A549 (cell line): ENCODE data around the gene GBGT1. TPM values are rescaled to one million over a fixed set of nuclear protein-coding genes. Genes with fewer than 3 reads are reported as not detected.

Experiments used
- ATAC-seq, 2 experiments: fragments of 200-7000 bp in 1 of 2; fragments of >200 bp in 1 of 2; cut with Nextera tagmentation in 1 of 2; cut with Tn5 transposase in 1 of 2; 3 replicates each; pipeline versions ENCODE4 v1.8.0 to v1.9.1; 2018 to 2020; ENCODE audit warnings: mild to moderate bottlenecking in 1 of 2, moderate library complexity in 1 of 2
- CTCF ChIA-PET: fragments of 300-600 bp; sonication (Branson Sonifier 250); formaldehyde crosslinking; extraction: SDS; loops from one replicate; lab custom pipeline; 2021; ENCODE audit warnings: antibody characterized with exemption, inconsistent platforms; lab: Yijun Ruan, JAX
- POLR2A ChIA-PET: fragments of 350-600 bp; formaldehyde crosslinking; extraction: SDS; loops from one replicate; lab custom pipeline; 2021; ENCODE audit warnings: antibody characterized with exemption, inconsistent platforms; lab: Yijun Ruan, JAX
- DNase-seq, 2 experiments: peaks; one replicate each; pipeline versions ENCODE4 v3.0.0 to v3.0.0-alpha.2; 2011 to 2016; ENCODE audit warnings: low read depth in 1 of 2, low spot score in 1 of 2
- FAIRE-seq: peaks from 2 replicates; lab custom pipeline; 2011; peaks lifted over from hg19 to GRCh38; lab: Jason Lieb, UNC
- H3K27ac ChIP-seq, 2 experiments: fragments of >200 bp; sonication (Bioruptor Twin); formaldehyde crosslinking; 3 replicates each; pipeline ENCODE4 v1.5.1; 2016 to 2017
- H3K4me1 ChIP-seq: fragments of >200 bp; sonication (Bioruptor Twin); formaldehyde crosslinking; 3 replicates; pipeline ENCODE4 v1.6.1; 2016
- H3K4me2 ChIP-seq: fragments of >200 bp; sonication (Bioruptor Twin); formaldehyde crosslinking; 3 replicates; pipeline ENCODE4 v1.6.1; 2016
- H3K4me3 ChIP-seq: fragments of >200 bp; sonication (Bioruptor Twin); formaldehyde crosslinking; 3 replicates; pipeline ENCODE4 v1.5.1; 2016
- H3K9me3 ChIP-seq: fragments of >200 bp; sonication (Bioruptor Twin); formaldehyde crosslinking; 3 replicates; pipeline ENCODE4 v1.6.1; 2016
- BHLHE40 ChIP-seq: IDR thresholded peaks from 2 replicates; pipeline ENCODE4 v1.6.1; 2012; ENCODE audit warnings: low read depth, low read length, inconsistent platforms
- CBX2 ChIP-seq: fragments of 200-600 bp; sonication (generic); IDR thresholded peaks from 2 replicates; pipeline ENCODE4 v1.6.1; 2016; ENCODE audit warnings: low read depth, mild to moderate bottlenecking, borderline replicate concordance
- CBX8 ChIP-seq: fragments of 200-600 bp; sonication (generic); IDR thresholded peaks from 2 replicates; pipeline ENCODE4 v1.6.1; 2016
- CHD2 ChIP-seq: fragments of 150-350 bp; IDR thresholded peaks from 2 replicates; pipeline ENCODE4 v1.6.1; 2014; ENCODE audit warnings: low read length; ENCODE audit not compliant: partially characterized antibody
- CHD4 ChIP-seq: fragments of 200-600 bp; sonication (generic); IDR thresholded peaks from 2 replicates; pipeline ENCODE4 v1.6.1; 2016; ENCODE audit warnings: antibody characterized with exemption, mild to moderate bottlenecking, borderline replicate concordance
- EHF ChIP-seq: fragments of 250-450 bp; sonication (Bioruptor Pico); IDR thresholded peaks from 2 replicates; pipeline ENCODE4 v1.5.0; 2020; ENCODE audit warnings: mild to moderate bottlenecking
- EHMT2 ChIP-seq: fragments of 200-600 bp; sonication (generic); IDR thresholded peaks from 2 replicates; pipeline ENCODE4 v1.6.1; 2016; ENCODE audit warnings: antibody characterized with exemption, low read depth, mild to moderate bottlenecking, moderate library complexity
- FOSB ChIP-seq: fragments of 250-450 bp; sonication (Bioruptor Pico); IDR thresholded peaks from 2 replicates; pipeline ENCODE4 v1.5.0; 2020; ENCODE audit warnings: mild to moderate bottlenecking, moderate library complexity
- FOSL2 ChIP-seq, 2 experiments: fragments of 450-650 bp in 1 of 2; fragments of >200 bp in 1 of 2; sonication (Bioruptor Twin) in 1 of 2; formaldehyde crosslinking; IDR thresholded peaks; 2 replicates each; pipeline versions ENCODE4 v1.5.0 to v1.6.1; 2016 to 2020; ENCODE audit warnings: mild to moderate bottlenecking in 1 of 2, moderate library complexity in 1 of 2
- FOXS1 ChIP-seq: fragments of 250-450 bp; sonication (Bioruptor Pico); IDR thresholded peaks from 2 replicates; pipeline ENCODE4 v1.5.0; 2020; ENCODE audit warnings: mild to moderate bottlenecking, moderate library complexity
- GATA3 ChIP-seq: IDR thresholded peaks from 2 replicates; pipeline ENCODE4 v1.6.1; 2012; ENCODE audit warnings: borderline replicate concordance
- HDAC2 ChIP-seq: fragments of 200-600 bp; sonication (generic); IDR thresholded peaks from 2 replicates; pipeline ENCODE4 v1.6.1; 2016
- HEYL ChIP-seq: fragments of 250-450 bp; sonication (Bioruptor Pico); IDR thresholded peaks from 2 replicates; pipeline ENCODE4 v1.8.0; 2021; ENCODE audit warnings: mild to moderate bottlenecking, moderate library complexity
- HOXA7 ChIP-seq: fragments of 250-450 bp; sonication (Bioruptor Pico); IDR thresholded peaks from 2 replicates; pipeline ENCODE4 v1.5.0; 2020; ENCODE audit warnings: mild to moderate bottlenecking, moderate library complexity
- HOXB13 ChIP-seq: fragments of 250-450 bp; sonication (Bioruptor Pico); IDR thresholded peaks from 2 replicates; pipeline ENCODE4 v1.5.0; 2020; ENCODE audit warnings: low read depth, mild to moderate bottlenecking, moderate library complexity
- JUN ChIP-seq, 2 experiments: fragments of >200 bp; sonication (Bioruptor Twin); formaldehyde crosslinking; IDR thresholded peaks; 2 replicates in 1 of 2; 3 replicates in 1 of 2; pipeline ENCODE4 v1.6.1; 2016 to 2017
- JUNB ChIP-seq: fragments of >200 bp; sonication (Bioruptor Twin); formaldehyde crosslinking; IDR thresholded peaks from 2 replicates; pipeline ENCODE4 v1.6.1; 2016
- KDM1A ChIP-seq: fragments of 200-600 bp; sonication (generic); IDR thresholded peaks from 2 replicates; pipeline ENCODE4 v1.6.1; 2016; ENCODE audit warnings: low read depth, mild to moderate bottlenecking
- KDM5A ChIP-seq: fragments of 200-600 bp; sonication (generic); IDR thresholded peaks from 2 replicates; pipeline ENCODE4 v1.6.1; 2016; ENCODE audit warnings: antibody characterized with exemption, mild to moderate bottlenecking
- MAFK ChIP-seq: fragments of 450-650 bp; IDR thresholded peaks from 2 replicates; pipeline ENCODE4 v1.6.1; 2014; ENCODE audit not compliant: partially characterized antibody
- MAZ ChIP-seq: fragments of 150-350 bp; IDR thresholded peaks from 2 replicates; pipeline ENCODE4 v1.6.1; 2014; ENCODE audit warnings: antibody characterized with exemption, low read depth, low read length, borderline replicate concordance
- MYC ChIP-seq: IDR thresholded peaks from 2 replicates; pipeline ENCODE4 v1.6.1; 2012; ENCODE audit warnings: mild to moderate bottlenecking, inconsistent platforms, low read length, improper control_type of control experiment, borderline replicate concordance
- NFE2L2 ChIP-seq: fragments of 150-350 bp; conservative IDR thresholded peaks from 2 replicates; pipeline ENCODE4 v1.6.1; 2014; ENCODE audit warnings: low read length
- NPAS2 ChIP-seq: fragments of 250-450 bp; sonication (Bioruptor Pico); IDR thresholded peaks from 2 replicates; pipeline ENCODE4 v1.8.0; 2022; ENCODE audit warnings: mild to moderate bottlenecking, moderate library complexity, borderline replicate concordance
- NR3C1 ChIP-seq: fragments of >200 bp; sonication (Bioruptor Twin); formaldehyde crosslinking; IDR thresholded peaks from 3 replicates; pipeline ENCODE4 v1.6.1; 2017
- PHF8 ChIP-seq: fragments of 200-600 bp; sonication (generic); IDR thresholded peaks from 2 replicates; pipeline ENCODE4 v1.6.1; 2016; ENCODE audit warnings: low read depth, mild to moderate bottlenecking, antibody characterized with exemption, moderate library complexity, borderline replicate concordance
- POLR2A ChIP-seq: IDR thresholded peaks from 2 replicates; pipeline ENCODE4 v1.6.1; 2012; ENCODE audit warnings: mild to moderate bottlenecking, low read length
- RARB ChIP-seq: fragments of 250-450 bp; sonication (Bioruptor Pico); IDR thresholded peaks from 2 replicates; pipeline ENCODE4 v1.8.0; 2021; ENCODE audit warnings: mild to moderate bottlenecking, moderate library complexity
- RFX5 ChIP-seq: fragments of 450-650 bp; IDR thresholded peaks from 2 replicates; pipeline ENCODE4 v1.7.1; 2014; ENCODE audit warnings: antibody characterized with exemption, mild to moderate bottlenecking, moderate library complexity
- TFCP2L1 ChIP-seq: fragments of 250-450 bp; sonication (Bioruptor Pico); IDR thresholded peaks from 2 replicates; pipeline ENCODE4 v1.5.0; 2021; ENCODE audit warnings: mild to moderate bottlenecking
- TP53 ChIP-seq: fragments of 250-450 bp; sonication (Bioruptor Pico); IDR thresholded peaks from 2 replicates; pipeline ENCODE4 v1.5.0; 2021; ENCODE audit warnings: mild to moderate bottlenecking, moderate library complexity
- ZSCAN20 ChIP-seq: fragments of 250-450 bp; sonication (Bioruptor Pico); IDR thresholded peaks from 2 replicates; pipeline ENCODE4 v1.8.0; 2022; ENCODE audit warnings: mild to moderate bottlenecking, moderate library complexity
- WGBS: methylation state at CpG from one replicate; pipeline ENCODE4 v1.1.6; 2017; ENCODE audit errors: missing lambda C conversion rate; 5-methylcytosine and 5-hydroxymethylcytosine counted together
- polyA plus RNA-seq, 4 experiments: library from polyadenylated mRNA; depleted of rRNA in 3 of 4; stranded (reverse); fragments of >200 nt; fragmentation: RNase III in 1 of 4; extraction: RNeasy Plus Mini Kit Qiagen cat#74134 plus additional on column Dnase treatment in 1 of 4; gene quantifications; 2 replicates in 3 of 4; 3 replicates in 1 of 4; pipeline ENCODE4 v1.2.3, GENCODE V29; 2011 to 2017
- TF ChIP-seq, protein P1 (sequence below): fragments of 150-350 bp; IDR thresholded peaks from 2 replicates; pipeline ENCODE4 v1.6.1; 2014; ENCODE audit warnings: low read depth, mild to moderate bottlenecking, low read length
- TF ChIP-seq, protein P2 (sequence below): IDR thresholded peaks from 2 replicates; pipeline ENCODE4 v1.6.1; 2012; ENCODE audit warnings: low read depth, borderline replicate concordance
- TF ChIP-seq, protein P3 (sequence below): IDR thresholded peaks from 2 replicates; pipeline ENCODE4 v1.6.1; 2012
- TF ChIP-seq, protein P4 (sequence below): fragments of 250-450 bp; sonication (Bioruptor Pico); IDR thresholded peaks from 2 replicates; pipeline ENCODE4 v1.5.0; 2020; ENCODE audit warnings: low read depth, mild to moderate bottlenecking, moderate library complexity
- TF ChIP-seq, protein P5 (sequence below): fragments of 250-450 bp; sonication (Bioruptor Pico); IDR thresholded peaks from 2 replicates; pipeline ENCODE4 v1.5.0; 2021; ENCODE audit warnings: mild to moderate bottlenecking, moderate library complexity, borderline replicate concordance

GBGT1 gene
- polyA plus RNA-seq, 2 of the 4 experiments (the other 2 are of a cell fraction) = 1.7 to 2.4 TPM

DNA sequence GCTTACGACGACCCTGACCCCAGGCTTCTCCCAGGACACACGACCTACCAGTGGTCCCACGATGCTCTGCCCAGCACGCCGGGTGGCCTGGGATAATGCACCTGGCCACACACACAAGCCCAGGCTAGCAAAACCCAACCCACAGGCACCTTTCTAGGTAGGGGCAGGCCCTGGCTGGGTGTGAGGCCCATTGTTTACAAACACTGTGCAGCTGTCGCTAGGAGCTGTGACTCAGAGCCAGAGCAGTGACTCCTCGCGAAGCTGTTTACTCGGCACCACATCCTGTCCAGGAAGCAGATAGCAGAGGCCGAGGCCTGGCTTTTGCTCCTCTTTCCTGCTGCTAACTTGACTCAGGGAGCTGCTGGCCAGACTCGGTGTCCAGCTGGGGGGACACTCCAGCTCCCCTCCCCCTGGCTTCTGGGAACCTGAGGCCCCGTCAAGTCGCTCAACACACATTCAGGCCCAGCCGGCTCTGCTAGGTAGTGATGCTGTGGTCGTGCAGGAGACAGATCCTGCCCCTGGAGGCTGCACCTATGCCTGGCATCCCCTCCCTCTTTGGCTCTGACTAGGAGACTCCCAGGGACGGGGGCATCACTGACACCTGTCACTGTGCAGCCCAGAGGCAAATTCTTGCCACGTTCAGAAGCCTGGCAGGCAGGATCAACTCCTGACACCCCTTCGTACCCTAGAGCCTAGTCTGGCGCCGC lies 29.9 kb downstream of the GBGT1 start:
- WGBS = 34% methylated on average over 14 of the region's 21 CpGs
- TF ChIP-seq, protein P1, sequence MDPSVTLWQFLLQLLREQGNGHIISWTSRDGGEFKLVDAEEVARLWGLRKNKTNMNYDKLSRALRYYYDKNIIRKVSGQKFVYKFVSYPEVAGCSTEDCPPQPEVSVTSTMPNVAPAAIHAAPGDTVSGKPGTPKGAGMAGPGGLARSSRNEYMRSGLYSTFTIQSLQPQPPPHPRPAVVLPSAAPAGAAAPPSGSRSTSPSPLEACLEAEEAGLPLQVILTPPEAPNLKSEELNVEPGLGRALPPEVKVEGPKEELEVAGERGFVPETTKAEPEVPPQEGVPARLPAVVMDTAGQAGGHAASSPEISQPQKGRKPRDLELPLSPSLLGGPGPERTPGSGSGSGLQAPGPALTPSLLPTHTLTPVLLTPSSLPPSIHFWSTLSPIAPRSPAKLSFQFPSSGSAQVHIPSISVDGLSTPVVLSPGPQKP = no peak
- no peak for TF ChIP-seq HOXB13 (CRISPR knock-in tag)
- no peak for TF ChIP-seq EHF (CRISPR knock-in tag)
- no peak for TF ChIP-seq RFX5
- no peak for TF ChIP-seq NPAS2 (CRISPR knock-in tag)
- TF ChIP-seq HDAC2 = no peak
- no peak for TF ChIP-seq PHF8
- TF ChIP-seq CHD2 = no peak
- no peak for TF ChIP-seq ZSCAN20 (CRISPR knock-in tag)
- TF ChIP-seq, protein P2, sequence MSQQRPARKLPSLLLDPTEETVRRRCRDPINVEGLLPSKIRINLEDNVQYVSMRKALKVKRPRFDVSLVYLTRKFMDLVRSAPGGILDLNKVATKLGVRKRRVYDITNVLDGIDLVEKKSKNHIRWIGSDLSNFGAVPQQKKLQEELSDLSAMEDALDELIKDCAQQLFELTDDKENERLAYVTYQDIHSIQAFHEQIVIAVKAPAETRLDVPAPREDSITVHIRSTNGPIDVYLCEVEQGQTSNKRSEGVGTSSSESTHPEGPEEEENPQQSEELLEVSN = no peak
- TF ChIP-seq, protein P3, sequence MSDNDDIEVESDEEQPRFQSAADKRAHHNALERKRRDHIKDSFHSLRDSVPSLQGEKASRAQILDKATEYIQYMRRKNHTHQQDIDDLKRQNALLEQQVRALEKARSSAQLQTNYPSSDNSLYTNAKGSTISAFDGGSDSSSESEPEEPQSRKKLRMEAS = peak; percentile 86
- no peak for TF ChIP-seq RARB (CRISPR knock-in tag)
- TF ChIP-seq, protein P4, sequence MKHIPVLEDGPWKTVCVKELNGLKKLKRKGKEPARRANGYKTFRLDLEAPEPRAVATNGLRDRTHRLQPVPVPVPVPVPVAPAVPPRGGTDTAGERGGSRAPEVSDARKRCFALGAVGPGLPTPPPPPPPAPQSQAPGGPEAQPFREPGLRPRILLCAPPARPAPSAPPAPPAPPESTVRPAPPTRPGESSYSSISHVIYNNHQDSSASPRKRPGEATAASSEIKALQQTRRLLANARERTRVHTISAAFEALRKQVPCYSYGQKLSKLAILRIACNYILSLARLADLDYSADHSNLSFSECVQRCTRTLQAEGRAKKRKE = peak; percentile 26; the same call in 1 of the 2 replicates
- TF ChIP-seq GATA3 = peak; percentile 71; the same call in 1 of the 2 replicates
- TF ChIP-seq MAFK = no peak
- no peak for TF ChIP-seq MAZ
- TF ChIP-seq CHD4 = no peak
- TF ChIP-seq TFCP2L1 = no peak
- TF ChIP-seq HEYL (CRISPR knock-in tag) = no peak
- no peak; the same call in 1 of the 2 replicates for TF ChIP-seq MYC
- TF ChIP-seq NFE2L2 = no peak
- TF ChIP-seq HOXA7 = no peak
- TF ChIP-seq BHLHE40 = no peak
- TF ChIP-seq JUNB = peak; percentile 58
- TF ChIP-seq KDM5A = no peak
- TF ChIP-seq, protein P5, sequence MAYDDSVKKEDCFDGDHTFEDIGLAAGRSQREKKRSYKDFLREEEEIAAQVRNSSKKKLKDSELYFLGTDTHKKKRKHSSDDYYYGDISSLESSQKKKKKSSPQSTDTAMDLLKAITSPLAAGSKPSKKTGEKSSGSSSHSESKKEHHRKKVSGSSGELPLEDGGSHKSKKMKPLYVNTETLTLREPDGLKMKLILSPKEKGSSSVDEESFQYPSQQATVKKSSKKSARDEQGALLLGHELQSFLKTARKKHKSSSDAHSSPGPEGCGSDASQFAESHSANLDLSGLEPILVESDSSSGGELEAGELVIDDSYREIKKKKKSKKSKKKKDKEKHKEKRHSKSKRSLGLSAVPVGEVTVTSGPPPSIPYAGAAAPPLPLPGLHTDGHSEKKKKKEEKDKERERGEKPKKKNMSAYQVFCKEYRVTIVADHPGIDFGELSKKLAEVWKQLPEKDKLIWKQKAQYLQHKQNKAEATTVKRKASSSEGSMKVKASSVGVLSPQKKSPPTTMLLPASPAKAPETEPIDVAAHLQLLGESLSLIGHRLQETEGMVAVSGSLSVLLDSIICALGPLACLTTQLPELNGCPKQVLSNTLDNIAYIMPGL (CRISPR knock-in tag) = no peak
- no peak for TF ChIP-seq TP53 (CRISPR knock-in tag)
- peak; percentile 67 for TF ChIP-seq FOSL2 (IDR thresholded peaks at IDR 0.05)
- TF ChIP-seq FOSL2 (CRISPR knock-in tag; IDR thresholded peaks at IDR 0.05) = peak; percentile 98
- TF ChIP-seq EHMT2 = no peak
- no peak for TF ChIP-seq CBX2
- no peak for TF ChIP-seq KDM1A
- no peak for TF ChIP-seq POLR2A
- no peak for TF ChIP-seq FOXS1 (CRISPR knock-in tag)
- no peak for TF ChIP-seq CBX8
- 0 out of 5 replicates have a peak, but pooled peaks of 1 of the 2 experiments have one; percentile 21 for TF ChIP-seq JUN (IDR thresholded peaks at IDR 0.05)
- no peak for TF ChIP-seq FOSB (CRISPR knock-in tag)
- no peak for TF ChIP-seq NR3C1

More for the DNA sequence above, 29.9 kb downstream of the GBGT1 start:
- peak overlapping the region; percentile 79 for H3K4me2 ChIP-seq
- H3K4me1 ChIP-seq = peaks cover 67% of the 10 kb centered on the region
- H3K4me3 ChIP-seq = no peak overlapping the region
- FAIRE-seq = no peak
- peak; percentile 91 to 92 for ATAC-seq
- POLR2A ChIA-PET = interaction anchor here (0.9 to 1.8 kb wide), 5 partner anchors 11 to 103 kb away, joined by 3 to 10 read pairs (median 7); partner anchors contain the start of gene GTF3C5
- no peaks in the 10 kb centered on the region for H3K9me3 ChIP-seq
- CTCF ChIA-PET = interaction anchor here (0.9 to 39.2 kb wide), 6 partner anchors 13 to 112 kb away, joined by 3 to 1284 read pairs (median 5); partner anchors contain the start of gene RALGDS
- peak overlapping the region; percentile 64 to 85; a peak in 5 of 6 replicates for H3K27ac ChIP-seq
- DNase-seq = peak; percentile 95 to 99
